ENCODE results near the gene TTLL11.

TTLL11 gene

DNA sequence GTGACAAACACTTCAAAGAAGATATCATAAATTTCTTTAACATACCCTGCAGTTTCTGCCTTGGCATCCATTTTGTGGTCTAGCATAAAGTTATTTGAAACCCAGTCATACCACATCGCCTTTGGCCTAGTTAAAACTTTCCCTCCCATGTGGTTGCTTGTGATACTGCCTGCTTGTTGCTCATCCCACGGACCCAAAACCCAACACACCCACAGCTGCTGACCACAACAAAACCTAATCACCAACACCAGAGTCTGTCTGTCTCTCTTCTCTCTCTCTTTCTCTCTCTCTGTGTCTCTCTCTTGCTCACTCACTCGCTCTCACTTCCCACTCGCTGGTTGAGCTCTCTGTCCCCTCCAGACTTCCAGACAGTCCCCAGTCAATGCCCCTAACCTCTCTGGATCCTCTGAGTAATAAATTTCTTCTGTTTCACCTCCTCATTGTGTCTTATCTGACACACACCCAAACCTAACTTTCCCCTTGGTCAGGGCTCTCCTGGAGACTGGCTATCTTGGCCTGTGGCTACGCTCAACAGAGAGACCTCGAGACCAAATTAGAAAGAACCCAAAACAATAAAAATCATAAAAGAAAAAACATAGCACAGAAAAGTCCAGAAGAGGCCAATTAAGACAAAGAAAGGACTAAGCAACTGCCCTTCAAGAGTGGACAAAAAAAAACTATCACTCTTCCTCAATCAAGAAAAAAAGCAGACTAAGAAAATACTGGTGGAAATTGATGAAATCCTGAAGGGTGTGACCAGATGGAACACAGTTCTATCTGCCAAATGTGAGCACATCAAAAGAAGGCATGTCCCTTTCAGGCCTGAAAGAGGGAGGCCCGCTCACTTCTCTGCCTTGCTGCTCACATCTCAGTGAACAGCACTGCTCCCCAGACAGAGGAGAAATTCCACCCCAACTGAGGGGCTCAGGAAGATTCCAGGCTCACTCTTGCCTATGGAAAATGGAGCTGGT is 41.5 kb downstream of the TTLL11 start:
- DNase-seq (ENCODE audit: low read depth in 2 of 2), result peak; percentile 29 to 53

GRCh38 chr9:122050167-122050566 is 42.9 kb downstream of the TTLL11 start:
- DNase-seq (ENCODE audit: low read depth in 2 of 2), result no peak

GRCh38 chr9:122042056-122042455 is 51.1 kb downstream of the TTLL11 start:
- DNase-seq (ENCODE audit: low read depth in 2 of 2), result no peak

- DNase-seq (ENCODE audit: low read depth in 2 of 2), result no peak
These were observed 52.4 kb downstream of the TTLL11 start for GRCh38 chr9:122040561-122041242.

DNA sequence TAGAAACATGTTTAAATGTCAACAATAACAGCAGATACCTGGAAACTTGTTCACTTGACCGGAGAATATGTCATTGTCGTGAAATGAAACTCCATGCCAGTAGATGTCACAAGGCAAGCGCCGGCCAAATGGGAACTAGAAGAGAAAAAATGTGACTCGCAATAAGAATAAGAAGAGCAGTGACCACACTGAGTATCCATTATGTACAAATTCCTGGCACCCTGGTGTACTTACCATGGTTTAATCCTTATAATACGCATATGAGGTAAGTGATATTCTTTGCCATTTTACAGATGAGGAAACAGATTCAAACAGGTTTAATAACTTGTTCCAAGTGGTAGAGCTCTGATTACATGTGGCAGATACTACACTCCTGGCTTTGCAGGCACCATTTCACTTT is 53.9 kb downstream of the TTLL11 start:
- DNase-seq (ENCODE audit: low read depth in 2 of 2), result no peak

DNA sequence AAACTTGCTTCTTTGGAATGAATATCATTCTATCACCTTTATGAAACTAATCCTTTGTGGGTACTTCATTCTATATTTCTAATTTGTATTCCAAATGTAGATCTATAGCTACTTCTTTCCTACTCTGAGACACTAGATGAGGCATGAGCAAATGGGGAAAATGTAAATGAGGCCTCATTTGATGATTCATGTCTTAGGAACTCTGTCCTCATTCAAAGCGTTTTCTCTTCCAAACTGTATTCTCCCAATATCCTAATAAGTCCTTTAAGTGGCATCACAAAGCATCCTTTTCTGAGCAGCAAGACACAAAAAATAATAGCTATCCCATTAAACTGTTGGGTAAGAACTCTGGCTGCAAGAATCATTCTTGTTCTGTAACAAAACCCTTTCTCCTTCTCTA is 56.1 kb downstream of the TTLL11 start:
- no peak for DNase-seq (ENCODE audit: low read depth in 2 of 2)

DNA sequence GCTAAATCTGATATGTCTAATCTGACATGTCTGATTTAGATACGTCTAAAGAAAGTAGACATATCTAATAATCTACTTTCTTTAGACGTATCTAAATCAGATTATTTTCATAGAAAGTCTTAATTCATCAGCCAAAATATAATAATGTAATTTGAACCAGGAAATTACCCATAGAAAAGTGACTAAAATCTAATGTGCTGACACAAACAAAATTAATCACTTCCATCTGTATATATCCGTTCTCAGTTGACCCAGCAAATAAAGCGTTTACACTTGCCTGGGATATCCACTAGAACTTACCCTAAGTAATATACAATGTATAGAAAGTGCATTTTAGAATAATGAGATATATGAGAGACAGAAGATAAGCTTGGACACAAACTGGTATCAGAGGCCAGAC is 56.7 kb downstream of the TTLL11 start:
- DNase-seq (ENCODE audit: low read depth in 2 of 2), result no peak

DNA sequence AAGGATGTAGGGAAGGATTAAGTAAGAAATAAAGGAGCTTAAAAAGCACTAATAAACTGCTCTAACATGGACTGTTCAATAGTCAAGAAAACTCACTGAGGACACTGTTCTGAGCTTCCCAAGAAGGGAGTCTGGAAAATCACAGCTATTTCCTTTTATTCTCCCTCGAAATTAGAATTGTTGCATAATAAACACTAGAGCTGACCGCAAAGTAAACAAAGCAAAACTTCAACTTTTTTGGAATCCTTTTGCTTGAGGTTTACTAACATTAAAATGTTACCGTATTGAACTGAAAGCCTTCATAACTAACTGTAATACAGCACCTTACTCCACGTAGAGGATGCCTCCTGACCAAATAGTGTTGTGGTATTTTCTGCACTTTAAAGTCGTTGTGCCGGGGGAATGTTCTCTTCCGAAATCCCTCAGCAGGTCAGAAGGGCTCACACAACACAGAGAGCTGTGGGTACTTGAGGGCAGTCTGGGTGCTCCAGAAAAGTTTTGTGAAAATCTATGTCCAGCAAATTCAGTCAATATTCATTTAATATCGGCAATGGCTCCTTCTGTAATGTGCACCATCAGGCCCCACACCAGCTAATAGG is 59.2 kb downstream of the TTLL11 start:
- DNase-seq (ENCODE audit: low read depth in 2 of 2), result no peak

DNA sequence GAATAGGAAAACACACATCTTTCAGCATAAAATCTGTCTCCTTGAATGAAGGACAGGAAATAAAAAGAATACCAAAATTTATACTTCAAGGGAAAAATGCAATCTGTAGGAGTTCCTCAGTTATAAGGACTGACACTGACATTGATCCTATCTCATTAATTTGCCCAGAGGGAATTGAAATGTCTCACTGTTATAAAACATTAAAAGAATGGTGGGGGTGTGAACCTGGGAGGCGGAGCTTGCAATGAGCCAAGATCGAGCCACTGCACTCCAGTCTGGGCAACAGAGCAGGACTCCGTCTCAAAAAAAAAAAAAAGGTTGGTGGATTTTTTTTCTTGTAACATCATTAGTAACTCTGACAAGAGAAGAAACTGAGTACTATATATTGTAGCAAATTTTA is 60.8 kb downstream of the TTLL11 start:
- DNase-seq (ENCODE audit: low read depth in 2 of 2), result no peak

DNA sequence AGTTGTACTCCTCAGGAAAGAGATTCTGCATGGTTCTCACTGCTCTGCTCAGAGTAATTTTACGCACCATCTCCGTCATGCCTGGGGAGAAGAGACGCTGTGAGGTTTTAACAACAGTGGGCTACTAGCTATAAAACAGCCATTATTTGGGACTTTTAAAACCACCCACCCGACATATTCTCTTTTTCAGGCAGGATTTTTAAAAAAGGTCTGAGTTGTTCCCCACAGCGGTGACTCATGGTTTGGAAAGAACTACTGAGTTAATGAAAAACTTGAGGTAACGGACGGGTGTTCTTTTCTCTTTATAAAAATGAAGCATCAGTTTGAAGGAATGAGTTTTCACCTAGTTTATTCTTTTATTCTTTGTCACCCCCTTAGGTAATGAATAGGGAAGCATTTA is 61.3 kb downstream of the TTLL11 start:
- DNase-seq (ENCODE audit: low read depth in 2 of 2), result no peak

DNA sequence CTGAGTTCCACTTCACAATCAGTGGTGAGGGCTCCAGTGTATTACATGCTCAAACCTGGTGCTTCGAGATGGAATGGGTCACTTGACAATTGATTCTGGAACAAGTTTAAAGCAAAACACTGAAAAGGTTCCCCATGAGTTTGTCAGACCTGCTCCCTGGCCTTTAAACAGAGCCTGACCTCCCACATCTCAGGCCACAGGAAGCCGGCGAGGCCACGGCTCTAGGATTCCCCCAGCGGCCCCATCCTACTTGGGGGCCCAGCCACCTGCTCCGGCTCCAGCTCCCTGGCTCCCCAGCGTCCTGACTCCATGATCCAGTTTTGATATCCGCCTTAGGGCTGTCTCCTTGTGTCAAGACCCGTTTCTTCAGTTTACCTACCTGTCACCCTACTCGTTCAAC is 62.0 kb downstream of the TTLL11 start:
- no peak for DNase-seq (ENCODE audit: low read depth in 2 of 2)

DNA sequence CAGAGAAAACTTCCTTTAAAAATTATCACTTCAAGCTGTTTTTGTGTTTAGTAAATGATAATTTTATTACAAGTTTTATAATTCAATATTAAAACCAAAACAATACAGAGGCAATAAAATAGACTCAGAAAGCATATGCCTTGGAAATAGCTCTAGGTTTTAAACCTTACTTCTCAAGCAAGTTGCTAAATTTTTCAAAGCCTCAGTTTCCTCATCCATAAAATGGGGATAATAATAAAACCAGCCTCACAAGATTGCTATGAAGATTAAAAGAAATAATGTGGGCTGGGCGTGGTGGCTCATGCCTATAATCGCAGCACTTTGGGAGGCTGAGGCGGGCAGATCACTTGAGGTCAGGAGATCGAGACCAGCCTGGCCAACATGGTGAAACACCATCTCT is 62.8 kb downstream of the TTLL11 start:
- no peak for DNase-seq (ENCODE audit: low read depth in 2 of 2)

DNA sequence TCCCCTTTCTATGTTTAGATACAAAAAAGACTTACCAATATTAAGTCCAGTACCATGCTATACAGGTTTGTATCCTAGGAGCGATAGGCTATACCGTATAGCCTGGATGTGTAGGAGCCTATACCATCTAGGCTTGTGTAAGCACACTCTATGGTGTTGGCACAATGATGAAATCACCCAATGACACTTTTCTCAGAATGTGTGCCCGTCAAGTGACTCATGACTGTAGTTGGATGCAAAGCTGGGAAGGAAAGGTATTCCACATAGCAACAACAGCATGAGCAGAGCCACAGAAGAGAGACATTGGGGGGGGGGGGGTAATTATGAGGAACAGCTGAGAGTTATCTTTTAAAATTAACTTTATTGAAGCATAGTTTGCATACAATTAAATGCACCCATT is 63.2 kb downstream of the TTLL11 start:
- no peak for DNase-seq (ENCODE audit: low read depth in 2 of 2)

DNA sequence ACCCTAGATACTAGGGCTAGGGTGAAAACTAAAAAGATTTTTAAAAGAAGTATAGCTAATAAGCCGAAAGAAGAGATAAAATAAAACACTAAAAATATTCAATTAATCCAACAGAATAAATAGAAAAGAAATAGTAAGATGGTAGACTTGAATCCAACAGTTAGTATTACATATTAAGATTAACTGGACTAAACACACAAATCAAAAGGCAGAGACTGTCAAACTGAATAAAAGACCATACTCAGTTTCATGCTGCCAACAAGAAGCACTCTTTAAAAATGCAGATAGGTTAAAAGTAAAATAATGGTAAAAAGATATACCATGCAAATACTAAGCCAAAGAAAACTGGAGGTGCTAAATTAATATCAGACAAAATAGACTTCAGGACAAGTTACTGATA is 65.0 kb downstream of the TTLL11 start:
- no peak for DNase-seq (ENCODE audit: low read depth in 2 of 2)

DNA sequence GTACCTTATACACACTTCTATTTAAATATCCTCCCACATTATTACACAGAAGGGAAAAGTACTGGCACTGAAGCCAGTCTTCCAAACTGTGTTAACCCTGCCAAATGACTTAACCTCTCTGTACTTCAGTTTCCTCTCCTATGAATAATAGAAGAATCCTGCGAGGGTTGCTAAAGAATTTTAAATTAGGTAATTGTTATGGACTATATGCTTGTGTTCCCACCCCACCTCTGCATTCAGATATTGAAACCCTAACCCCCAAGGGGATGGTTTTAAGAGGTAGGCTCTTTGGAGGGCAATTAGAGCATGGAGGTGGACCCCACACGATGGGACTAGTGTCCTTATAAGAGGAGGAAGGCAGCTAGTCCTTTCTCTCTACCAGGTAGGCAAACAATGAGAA is 72.7 kb downstream of the TTLL11 start:
- no peak for DNase-seq (ENCODE audit: low read depth in 2 of 2)

DNA sequence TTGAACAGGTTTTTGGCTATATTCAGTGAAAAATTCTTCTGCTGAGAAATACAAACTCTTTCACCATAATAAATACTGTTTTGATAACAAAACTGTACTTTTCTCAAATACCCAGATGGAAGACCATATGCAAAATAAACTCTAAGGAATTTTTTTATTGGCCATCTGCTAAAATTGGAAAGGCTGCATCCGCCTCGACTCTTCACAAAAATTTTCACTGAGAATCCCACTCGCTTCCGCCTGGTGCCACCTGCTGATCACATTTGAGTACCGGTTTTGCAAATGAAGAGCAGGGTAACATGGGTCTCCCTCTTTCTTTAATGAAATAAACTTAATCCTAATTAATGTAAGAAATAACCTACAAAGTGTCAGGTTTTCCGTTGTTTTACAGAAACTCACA is 76.4 kb downstream of the TTLL11 start:
- no peak for DNase-seq (ENCODE audit: low read depth in 2 of 2)

GRCh38 chr9:122016309-122016708 is 76.8 kb downstream of the TTLL11 start:
- DNase-seq (ENCODE audit: low read depth in 2 of 2), result no peak

- no peak for DNase-seq (ENCODE audit: low read depth in 2 of 2)
These were observed 77.8 kb downstream of the TTLL11 start for GRCh38 chr9:122015170-122015821.

GRCh38 chr9:122011818-122012498 is 81.2 kb downstream of the TTLL11 start:
- DNase-seq (ENCODE audit: low read depth in 2 of 2), result no peak

DNA sequence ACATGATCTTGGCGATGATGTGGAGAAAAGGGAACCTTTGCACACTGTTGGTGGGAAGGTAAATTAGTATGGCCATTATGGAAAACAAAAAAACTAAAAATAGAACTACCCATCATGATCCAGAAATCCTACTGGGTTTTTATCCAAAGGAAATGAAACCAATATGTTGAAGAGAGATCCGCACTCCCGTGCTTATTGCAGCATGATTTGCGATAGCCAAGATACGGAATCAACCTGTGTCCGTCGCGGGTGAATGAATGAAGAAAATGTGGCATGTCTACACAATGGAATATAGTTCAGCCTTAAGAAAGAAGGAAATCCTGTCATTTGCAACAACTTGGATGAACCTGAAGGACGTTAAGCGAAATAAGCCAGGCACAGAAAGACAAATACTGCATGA is 84.5 kb downstream of the TTLL11 start:
- no peak for DNase-seq (ENCODE audit: low read depth in 2 of 2)

- DNase-seq (ENCODE audit: low read depth in 2 of 2), result no peak
These were observed 85.3 kb downstream of the TTLL11 start for GRCh38 chr9:122007837-122008236.

DNA sequence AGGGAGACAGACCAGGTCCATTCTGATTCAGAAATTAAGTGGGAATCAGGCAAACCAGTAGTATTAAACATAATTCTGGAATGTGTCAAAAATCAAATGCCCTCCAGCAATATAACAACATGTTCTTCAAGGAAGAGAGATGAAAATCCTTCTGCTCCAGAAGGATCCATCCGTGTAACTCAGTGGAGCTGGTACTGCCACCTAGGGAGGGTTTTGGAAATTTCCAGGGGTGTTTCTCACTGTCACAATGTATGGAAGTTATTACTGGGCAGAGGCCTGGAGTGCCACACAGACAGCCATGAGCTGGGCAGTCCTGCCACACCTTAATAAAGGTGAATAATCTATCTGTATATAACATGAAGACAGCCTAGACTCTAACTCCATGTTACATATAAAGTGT is 87.5 kb downstream of the TTLL11 start:
- DNase-seq (ENCODE audit: low read depth in 2 of 2), result no peak
